ENCODE measurements around the gene MXD4.

The MXD4 gene

DNA sequence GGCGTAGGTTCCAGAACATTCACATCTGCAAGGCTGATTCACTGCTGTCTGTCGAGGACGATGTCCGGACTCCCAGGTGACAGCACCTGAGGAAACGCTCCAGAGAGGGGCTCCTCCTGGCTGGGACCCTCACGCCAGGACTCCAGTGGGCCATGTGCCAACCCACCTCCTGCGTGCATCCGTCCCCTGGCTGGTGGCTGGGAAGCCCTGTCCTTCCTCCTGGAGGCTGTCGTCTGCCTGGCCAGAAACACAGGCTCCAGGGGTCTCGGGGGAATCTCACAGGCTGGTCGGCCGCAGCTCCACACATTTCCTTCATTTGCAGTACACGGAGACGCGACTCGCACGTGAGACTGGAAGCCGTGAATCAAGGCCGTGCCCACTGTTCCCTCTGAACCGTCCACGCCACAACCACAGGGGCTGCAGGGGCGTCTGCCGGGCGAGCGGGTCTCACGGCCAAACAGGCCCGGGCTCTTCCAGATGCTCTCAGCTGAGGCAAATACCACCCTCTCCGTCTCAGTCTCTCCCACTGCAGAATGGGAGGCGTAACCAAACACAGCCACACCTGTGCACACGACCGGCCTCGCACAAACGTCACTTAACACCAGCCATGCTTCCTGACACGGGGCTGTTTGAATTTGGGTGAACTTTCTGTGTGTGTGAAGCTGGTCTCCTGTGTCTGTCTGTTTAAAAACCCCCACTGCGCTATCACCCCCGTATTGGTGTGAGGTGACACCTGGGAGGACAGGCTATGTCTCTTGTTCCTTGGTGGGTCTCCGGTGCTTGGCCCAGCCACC is 38.7 kb upstream of the MXD4 start:
- H3K4me3 ChIP-seq (ENCODE audit: low read depth in 1 of 2, low read length in 1 of 2) = no peak overlapping the region
- H3K36me3 ChIP-seq = no peaks in the 10 kb centered on the region
- TF ChIP-seq, protein P1, sequence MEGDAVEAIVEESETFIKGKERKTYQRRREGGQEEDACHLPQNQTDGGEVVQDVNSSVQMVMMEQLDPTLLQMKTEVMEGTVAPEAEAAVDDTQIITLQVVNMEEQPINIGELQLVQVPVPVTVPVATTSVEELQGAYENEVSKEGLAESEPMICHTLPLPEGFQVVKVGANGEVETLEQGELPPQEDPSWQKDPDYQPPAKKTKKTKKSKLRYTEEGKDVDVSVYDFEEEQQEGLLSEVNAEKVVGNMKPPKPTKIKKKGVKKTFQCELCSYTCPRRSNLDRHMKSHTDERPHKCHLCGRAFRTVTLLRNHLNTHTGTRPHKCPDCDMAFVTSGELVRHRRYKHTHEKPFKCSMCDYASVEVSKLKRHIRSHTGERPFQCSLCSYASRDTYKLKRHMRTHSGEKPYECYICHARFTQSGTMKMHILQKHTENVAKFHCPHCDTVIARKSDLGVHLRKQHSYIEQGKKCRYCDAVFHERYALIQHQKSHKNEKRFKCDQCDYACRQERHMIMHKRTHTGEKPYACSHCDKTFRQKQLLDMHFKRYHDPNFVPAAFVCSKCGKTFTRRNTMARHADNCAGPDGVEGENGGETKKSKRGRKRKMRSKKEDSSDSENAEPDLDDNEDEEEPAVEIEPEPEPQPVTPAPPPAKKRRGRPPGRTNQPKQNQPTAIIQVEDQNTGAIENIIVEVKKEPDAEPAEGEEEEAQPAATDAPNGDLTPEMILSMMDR (IDR thresholded peaks at IDR 0.05) = no peak
- no peaks in the 10 kb centered on the region for H3K9me3 ChIP-seq
- no peaks in the 10 kb centered on the region for H3K4me1 ChIP-seq (ENCODE audit: control insufficient read depth in 1 of 2, insufficient read depth in 1 of 2, low read depth in 1 of 2, low read length in 1 of 2)
- H3K27me3 ChIP-seq = peaks cover 3% of the 10 kb centered on the region
- H3K27ac ChIP-seq = no peak overlapping the region

DNA sequence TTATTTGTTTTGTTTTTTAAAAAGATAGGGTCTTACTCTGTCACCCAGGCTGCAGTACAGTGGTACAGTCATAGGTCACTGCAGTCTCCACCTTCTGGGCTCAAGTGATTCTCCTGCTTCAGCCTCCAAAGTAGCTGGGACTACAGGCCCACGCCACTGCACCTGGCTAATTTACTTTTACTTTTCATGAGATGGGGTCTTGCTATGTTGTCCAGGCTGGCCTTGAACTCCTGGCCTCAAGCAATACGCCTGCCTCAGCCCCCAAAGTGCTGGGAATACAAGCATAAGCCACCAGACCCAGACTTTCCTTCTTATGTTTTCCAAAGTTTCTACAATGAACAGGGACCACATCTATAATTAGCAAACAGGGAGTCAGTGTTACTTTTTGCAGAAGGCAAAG is 37.9 kb upstream of the MXD4 start:
- TF ChIP-seq, protein P1 (IDR thresholded peaks at IDR 0.05) = no peak
- H3K27me3 ChIP-seq = peaks cover 8% of the 10 kb centered on the region
- H3K4me1 ChIP-seq (ENCODE audit: control insufficient read depth in 1 of 2, insufficient read depth in 1 of 2, low read depth in 1 of 2, low read length in 1 of 2) = no peaks in the 10 kb centered on the region
- no peaks in the 10 kb centered on the region for H3K36me3 ChIP-seq
- no peaks in the 10 kb centered on the region for H3K9me3 ChIP-seq
- H3K27ac ChIP-seq = no peak overlapping the region
- no peak overlapping the region for H3K4me3 ChIP-seq (ENCODE audit: low read depth in 1 of 2, low read length in 1 of 2)

DNA sequence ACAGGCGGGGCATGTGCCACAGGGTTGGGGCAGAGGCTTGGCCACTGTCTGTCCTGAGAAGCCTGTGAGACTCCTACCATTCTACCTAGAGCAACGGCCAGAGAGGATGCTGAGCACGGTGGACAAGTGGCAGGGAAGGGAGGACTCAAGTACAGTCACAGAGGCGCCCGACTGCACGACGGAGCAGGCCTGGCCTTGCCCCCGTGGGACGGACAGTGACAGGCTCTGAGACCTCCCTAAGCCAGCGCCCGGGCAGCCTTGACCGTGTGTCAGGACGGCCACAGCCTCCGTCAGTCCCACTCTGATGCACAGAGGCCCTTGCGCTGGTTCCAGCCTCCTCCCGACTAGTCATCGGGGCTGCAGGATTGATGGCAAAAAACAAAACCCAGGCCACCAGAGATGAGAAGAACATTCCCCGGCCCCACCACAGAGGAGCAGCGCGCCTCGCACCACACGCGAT is 36.7 kb upstream of the MXD4 start:
- no peaks in the 10 kb centered on the region for H3K4me1 ChIP-seq (ENCODE audit: control insufficient read depth in 1 of 2, insufficient read depth in 1 of 2, low read depth in 1 of 2, low read length in 1 of 2)

DNA sequence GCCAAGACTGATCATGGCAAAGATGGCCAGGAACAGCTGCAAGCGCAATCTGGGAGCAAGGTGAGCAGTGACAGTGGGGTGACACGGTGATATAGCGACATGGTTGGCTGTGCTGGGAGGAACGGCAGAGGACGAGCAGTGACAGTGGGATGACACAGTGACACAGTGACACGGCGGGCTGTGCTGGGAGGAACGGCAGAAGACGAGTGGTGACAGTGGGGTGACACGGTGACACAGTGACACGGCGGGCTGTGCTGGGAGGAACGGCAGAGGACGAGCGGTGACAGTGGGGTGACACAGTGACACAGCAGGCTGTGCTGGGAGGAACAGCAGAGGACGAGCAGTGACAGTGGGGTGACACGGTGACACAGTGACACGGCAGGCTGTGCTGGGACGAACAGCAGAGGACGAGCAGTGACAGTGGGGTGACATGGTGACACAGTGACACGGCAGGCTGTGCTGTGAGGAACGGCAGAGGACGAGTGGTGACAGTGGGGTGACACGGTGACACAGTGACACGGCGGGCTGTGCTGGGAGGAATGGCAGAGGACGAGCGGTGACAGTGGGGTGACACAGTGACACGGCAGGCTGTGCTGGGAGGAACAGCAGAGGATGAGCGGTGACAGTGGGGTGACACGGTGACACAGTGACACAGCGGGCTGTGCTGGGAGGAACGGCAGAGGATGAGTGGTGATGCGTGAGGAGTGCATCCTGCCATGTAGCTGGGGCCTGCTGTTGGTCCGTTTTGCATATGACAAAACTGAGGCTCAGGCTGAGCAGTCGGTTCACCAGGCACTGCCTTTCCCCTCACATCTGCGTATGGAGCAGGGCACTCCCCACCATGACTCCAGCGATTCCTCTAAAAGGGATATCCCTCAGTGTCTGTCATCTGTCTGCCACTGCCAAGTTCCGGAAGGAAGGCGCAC is 36.0 kb upstream of the MXD4 start:
- no peaks in the 10 kb centered on the region for H3K36me3 ChIP-seq
- H3K27ac ChIP-seq = no peak overlapping the region
- H3K4me3 ChIP-seq (ENCODE audit: low read depth in 1 of 2, low read length in 1 of 2) = no peak overlapping the region
- TF ChIP-seq, protein P1 (IDR thresholded peaks at IDR 0.05) = no peak
- H3K27me3 ChIP-seq = peaks cover 8% of the 10 kb centered on the region
- no peaks in the 10 kb centered on the region for H3K4me1 ChIP-seq (ENCODE audit: control insufficient read depth in 1 of 2, insufficient read depth in 1 of 2, low read depth in 1 of 2, low read length in 1 of 2)
- H3K9me3 ChIP-seq = no peaks in the 10 kb centered on the region

More for the DNA sequence above, 36.7 kb upstream of the MXD4 start:
- H3K27ac ChIP-seq = no peak overlapping the region
- peaks cover 8% of the 10 kb centered on the region for H3K27me3 ChIP-seq
- H3K4me3 ChIP-seq (ENCODE audit: low read depth in 1 of 2, low read length in 1 of 2) = no peak overlapping the region
- TF ChIP-seq, protein P1 (IDR thresholded peaks at IDR 0.05) = no peak
- no peaks in the 10 kb centered on the region for H3K9me3 ChIP-seq
- H3K36me3 ChIP-seq = no peaks in the 10 kb centered on the region

DNA sequence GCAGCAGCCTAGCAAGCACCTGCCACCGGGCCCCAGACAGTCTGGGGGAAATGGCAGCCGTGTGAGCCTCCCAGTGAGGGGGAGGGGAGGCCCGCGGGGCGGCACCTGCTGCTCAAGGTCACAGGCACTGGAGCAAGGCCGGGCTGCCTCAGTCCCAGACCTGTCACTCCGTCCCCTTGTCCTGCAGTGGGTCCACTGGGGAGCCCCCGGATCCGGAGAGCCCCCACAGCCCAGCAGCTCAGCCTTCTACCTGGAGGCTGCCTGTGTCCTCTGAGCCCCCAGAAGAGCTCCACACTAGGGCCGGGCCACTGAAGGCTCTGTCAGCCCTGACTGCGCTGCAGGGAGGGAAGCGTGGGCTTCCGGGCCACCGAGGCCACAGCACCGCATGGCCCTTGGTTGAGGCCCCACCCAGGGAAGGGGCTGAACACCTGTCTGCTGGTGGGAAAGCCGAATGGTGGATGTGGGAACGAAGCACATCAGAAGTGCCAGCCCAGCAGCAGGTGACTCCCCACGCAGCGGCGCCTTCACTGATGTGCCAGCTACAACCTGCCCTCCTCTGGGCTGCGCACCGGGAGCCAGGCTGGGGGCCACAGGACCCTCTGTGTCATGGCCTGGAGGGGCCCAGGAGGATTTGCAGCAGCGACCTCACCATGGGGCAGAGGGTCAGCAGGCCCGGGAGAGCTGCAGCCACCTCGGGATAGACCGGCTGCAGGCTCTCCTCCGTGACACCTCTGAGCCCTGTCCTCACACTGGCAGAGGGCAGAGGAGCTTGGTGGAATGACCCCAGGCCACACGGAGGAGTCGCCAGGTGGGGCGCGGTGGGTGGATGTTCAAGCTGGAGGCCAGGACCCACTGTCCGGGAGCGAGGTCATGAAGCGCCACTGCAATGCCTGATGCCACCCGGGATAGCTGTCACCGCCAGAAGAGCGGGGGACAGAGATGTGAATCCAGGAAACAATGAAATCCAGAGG is 35.0 kb upstream of the MXD4 start:
- H3K9me3 ChIP-seq = no peaks in the 10 kb centered on the region
- no peak overlapping the region for H3K4me3 ChIP-seq (ENCODE audit: low read depth in 1 of 2, low read length in 1 of 2)
- H3K36me3 ChIP-seq = no peaks in the 10 kb centered on the region
- H3K27me3 ChIP-seq = peaks cover 17% of the 10 kb centered on the region
- no peak overlapping the region for H3K27ac ChIP-seq
- TF ChIP-seq, protein P1 (IDR thresholded peaks at IDR 0.05) = no peak
- H3K4me1 ChIP-seq (ENCODE audit: control insufficient read depth in 1 of 2, insufficient read depth in 1 of 2, low read depth in 1 of 2, low read length in 1 of 2) = no peaks in the 10 kb centered on the region

All from neutrophil (primary cell).